GM19468 (cell line): ENCODE results near the gene NUTM2F.
A peak's percentile ranks its signal among the peaks of the same experiment; 100 is the strongest.
"Not testable (repeated sequence)": the region's sequence is repeated elsewhere in the genome, so short reads cannot be mapped to it uniquely, and the experiment has no call there.

Source experiments
- ATAC-seq: cut with Tn5 transposase; IDR thresholded peaks from one replicate; pipeline ENCODE4 v1.9.1; 2021; ENCODE audit warnings: mild to moderate bottlenecking, moderate library complexity, moderate number of reproducible peaks; ENCODE audit not compliant: unreplicated experiment; ENCODE audit errors: extremely low read depth

Gene NUTM2F, protein sequence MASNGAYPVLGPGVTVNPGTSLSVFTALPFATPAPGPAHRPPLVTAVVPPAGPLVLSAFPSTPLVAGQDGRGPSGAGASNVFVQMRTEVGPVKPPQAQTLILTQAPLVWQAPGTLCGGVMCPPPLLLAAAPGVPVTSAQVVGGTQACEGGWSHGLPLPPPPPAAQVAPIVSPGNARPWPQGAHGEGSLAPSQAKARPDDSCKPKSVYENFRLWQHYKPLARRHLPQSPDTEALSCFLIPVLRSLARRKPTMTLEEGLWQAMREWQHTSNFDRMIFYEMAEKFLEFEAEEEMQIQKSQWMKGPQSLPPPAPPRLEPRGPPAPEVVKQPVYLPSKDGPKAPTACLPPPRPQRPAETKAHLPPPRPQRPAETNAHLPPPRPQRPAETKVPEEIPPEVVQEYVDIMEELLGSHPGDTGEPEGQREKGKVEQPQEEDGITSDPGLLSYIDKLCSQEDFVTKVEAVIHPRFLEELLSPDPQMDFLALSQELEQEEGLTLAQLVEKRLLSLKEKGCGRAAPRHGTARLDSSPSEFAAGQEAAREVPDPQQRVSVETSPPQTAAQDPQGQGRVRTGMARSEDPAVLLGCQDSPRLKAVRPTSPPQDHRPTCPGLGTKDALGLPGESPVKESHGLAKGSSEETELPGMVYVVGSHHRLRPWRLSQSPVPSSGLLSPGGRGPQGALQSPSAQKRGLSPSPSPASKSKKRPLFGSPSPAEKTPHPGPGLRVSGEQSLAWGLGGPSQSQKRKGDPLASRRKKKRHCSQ

GRCh38 chr9:94328544-94328943, at the start of gene NUTM2F:
Gene NUTM2F (minus strand): TSS chr9:94328644. CDS start chr9:94328623, 21 bp downstream.
- not testable (repeated sequence) for ATAC-seq

DNA sequence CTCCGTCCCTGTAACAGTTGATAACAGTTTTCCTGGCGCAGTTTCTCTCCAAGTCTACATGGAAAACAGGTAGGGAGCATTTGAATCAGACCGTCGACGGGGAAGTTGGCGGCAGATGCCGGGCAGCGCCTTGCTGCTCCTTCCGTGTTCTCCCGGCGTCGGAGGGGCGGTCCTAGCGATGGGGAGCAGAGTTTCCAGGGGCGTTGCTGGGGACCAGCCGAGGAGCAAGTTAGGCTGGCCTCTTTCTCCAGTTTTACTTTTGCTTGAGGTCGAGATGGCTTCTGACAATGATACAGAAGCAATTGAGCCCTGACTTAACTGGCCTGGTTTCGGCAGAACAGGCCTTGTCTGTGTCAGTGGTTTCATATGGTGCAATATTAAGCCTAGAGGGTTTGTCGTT, 46.8 kb upstream of the NUTM2F start:
- peak; percentile 48 for ATAC-seq

DNA sequence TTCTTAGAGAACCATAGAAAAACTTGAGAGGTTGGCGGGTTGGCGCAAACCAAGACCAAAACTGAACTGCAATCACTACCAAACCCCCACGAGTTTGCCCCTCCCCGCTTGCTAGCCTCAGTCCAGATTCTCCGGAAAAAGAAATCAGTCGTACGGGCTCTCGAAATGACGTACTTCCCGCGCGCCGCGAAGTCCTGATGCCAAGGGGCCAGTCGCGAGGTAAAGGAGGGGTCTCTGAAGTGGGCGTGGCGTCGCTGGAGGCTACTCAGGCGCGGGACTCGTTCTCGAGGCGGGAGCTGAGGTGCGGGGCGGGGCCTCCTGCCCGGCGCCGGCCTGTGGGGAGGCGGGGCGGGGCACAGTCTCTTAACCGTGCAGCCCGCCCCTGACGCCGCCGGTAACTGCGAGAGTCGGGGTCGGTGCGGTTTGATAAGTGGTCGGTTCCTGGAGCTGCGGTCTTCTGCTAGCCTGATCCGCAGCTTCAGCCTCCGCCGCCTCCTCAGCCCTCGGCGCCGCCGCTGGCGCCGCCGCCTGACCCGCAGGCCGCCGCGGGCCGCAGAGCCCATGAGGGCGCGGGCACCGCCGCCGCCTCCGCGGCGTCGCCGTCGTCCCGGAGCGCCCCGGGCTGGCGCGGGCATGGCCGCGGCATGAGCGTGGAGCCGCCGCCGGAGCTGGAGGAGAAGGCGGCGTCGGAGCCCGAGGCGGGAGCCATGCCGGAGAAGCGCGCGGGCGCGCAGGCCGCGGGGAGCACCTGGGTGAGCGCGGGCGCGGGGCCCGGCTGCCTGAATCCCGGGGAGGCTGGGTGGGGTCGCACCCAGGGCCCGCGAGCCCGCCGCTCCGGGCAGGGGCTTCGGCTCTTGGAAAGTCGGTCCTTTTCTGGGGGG, 46.0 kb upstream of the NUTM2F start:
- ATAC-seq, result peak; percentile 79

DNA sequence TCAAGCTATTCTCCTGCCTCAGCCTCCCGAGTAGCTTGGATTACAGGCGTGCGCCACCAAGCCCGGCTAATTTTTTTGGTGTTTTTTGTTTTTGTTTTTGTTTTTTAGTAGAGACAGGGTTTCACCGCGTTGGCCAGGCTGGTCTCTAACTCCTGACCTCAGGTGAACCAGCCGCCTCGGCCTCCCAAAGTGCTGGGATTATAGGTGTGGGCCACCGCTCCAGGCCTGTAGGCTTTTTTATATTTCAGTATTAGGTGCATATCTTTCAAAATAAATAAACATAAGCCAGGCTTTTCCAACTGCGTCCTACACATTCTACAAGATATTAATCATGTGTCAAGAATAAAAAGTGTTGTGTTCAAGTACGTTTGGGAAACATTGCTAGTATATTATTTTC, 45.3 kb upstream of the NUTM2F start:
- not testable (repeated sequence) for ATAC-seq

- ATAC-seq, result not testable (repeated sequence)
Measured at GRCh38 chr9:94370266-94370665, 41.8 kb upstream of the NUTM2F start.

DNA sequence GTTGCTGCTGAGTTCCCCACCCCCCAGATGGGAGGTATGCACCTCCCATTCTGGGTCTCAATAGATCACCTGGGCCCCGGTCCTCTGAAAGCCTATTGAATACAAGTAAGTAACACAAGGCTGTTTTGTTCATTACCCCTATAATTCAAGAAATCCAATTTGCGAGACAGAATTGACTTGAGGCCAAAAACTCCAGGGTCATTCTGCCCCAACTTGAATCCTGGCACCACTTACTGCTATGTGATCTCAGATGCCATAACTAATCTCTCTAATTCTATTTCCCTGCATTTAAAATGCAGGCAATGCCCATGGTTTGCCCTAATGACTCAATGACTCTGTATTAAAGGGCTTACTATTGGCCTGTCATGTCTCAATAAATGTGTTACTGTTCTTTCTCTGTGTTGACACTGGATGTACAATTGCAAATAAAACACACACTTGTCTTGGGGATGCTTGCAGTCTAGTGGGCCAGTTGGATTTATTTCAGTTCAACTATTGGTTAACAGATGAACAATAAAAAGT, 35.7 kb upstream of the NUTM2F start:
- not testable (repeated sequence) for ATAC-seq

GRCh38 chr9:94357158-94357557, 28.7 kb upstream of the NUTM2F start:
- not testable (repeated sequence) for ATAC-seq

DNA sequence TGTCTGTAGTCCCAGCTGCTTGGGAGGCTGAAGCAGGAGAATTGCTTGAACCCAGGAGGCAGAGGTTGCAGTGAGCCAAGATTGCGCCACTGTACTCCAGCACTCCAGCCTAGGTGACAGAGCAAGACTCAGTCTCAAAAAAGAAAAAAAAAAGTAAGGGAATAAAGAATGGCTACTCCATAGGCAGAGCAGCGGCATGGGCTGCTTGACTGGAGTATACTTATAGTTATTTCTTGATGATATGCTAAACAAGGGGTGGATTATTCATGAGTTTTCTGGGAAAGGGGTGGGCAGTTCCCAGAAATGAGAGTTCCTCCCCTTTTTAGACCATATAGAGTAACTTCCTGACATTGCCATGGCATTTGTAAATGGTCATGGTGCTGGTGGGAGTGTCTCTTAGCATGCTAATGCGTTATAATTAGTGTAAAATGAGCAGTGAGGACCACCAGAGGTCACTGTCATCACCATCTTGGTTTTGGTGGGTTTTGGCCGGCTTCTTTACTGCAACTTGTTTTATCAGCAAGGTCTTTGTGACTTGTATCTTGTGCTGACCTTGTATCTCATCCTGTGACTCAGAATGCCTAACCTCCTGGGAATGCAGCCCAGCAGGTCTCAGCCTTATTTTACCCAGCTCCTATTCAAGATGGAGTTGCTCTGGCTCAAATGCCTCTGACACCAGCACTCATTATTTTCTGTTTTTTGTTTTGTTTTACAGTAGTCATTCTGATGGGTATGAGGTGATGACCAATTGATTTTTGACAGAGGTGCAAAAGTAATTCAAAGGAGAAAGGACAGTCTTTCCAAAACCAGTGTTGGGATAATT, 23.7 kb upstream of the NUTM2F start:
- not testable (repeated sequence) for ATAC-seq

DNA sequence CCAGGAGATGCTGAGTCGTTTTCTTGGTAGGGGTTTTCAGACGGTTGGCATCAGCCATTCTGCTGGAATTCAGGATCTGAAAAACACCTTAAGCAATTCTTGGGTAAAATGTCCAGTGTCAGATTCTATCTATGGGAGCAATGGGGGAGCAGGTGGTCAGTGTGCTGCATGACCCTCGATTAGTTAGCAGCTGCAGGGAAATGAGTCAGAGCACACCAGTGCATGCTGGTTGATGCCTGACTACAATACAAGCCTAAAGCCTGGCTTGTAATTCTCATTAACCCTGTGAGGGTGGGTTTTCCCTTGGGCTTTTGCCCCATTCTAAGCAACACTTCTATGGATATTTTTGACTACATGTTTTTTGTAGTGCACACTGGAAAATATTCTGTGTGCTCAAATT, 20.3 kb upstream of the NUTM2F start:
- not testable (repeated sequence) for ATAC-seq

DNA sequence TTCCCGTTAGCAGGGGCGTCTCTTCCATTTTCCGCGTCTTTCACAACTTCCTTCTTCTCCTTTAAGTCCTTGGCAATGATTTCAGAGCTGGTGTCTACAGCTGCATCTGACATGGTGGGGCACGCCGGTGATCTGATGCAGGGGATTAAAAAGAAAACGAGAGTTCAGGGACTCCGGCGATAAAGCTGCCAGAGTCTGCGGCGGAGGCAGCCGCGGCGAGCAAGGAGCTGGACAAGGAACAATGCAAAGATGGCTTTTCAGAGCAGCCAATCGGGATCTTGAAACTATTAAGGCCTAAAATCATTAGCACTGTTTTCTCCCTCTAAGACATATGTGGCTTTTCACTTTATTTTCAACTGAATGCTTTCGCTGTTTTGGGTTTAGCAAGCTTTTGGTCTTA, 19.0 kb upstream of the NUTM2F start:
- ATAC-seq, result not testable (repeated sequence)

- ATAC-seq, result not testable (repeated sequence)
Measured at GRCh38 chr9:94341703-94342102, 13.3 kb upstream of the NUTM2F start.

DNA sequence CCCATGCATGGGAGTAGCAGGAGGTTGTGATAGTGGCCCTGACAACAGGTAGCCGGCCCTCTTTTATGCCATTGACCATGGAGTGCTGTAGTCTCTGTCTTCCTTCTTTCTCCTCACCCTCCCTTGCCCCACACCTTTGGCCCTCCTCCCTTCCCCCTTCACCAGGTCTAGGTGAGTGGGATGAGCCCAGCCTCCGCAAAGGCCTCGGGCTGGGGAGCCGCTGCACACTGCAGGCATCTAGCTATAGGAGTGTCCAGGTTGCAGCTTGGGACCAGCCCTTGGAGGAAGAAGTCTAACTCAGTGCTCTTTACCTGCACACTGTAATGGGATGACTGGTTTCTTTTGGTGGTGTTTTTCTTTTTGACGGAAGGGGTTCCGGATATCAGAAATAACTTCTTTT, 12.3 kb upstream of the NUTM2F start:
- ATAC-seq, result not testable (repeated sequence)

DNA sequence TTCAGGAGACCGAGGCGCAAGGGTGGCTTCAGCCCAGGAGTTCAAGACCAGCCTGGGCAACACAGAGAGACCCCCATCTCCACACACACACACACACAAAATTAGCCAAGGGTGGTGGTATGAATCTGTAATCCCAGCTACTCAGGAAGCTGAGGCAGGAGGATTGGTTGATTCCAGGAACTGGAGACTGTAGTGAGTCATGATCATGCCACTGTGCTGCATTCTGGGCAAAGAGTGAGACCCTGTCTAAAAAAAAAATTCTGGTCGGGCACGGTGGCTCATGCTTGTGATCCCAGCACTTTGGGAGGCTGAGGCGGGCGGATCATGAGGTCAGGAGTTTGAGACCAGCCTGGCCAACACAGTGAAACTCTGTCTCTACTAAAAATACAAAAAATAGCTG, 11.2 kb upstream of the NUTM2F start:
- ATAC-seq, result not testable (repeated sequence)

DNA sequence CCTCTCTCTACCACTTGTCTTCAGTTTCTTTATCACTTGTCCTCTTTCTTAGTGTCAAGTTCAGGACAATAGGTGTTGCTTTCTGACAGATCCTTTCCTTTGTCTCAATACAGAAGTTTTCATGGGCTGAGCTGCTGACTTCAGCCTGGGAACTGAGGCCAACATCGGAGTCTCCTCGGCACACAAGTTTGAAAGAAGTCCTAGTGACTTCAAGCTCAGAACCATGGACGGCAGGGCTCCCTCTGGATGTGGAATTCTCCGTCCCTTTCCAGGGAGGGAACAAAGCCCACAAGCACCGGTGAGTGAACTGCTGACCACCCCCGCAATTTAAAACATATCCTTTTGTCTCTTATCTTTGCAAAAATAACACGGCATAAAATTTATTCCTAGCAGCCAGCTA, 10.3 kb upstream of the NUTM2F start:
- not testable (repeated sequence) for ATAC-seq

DNA sequence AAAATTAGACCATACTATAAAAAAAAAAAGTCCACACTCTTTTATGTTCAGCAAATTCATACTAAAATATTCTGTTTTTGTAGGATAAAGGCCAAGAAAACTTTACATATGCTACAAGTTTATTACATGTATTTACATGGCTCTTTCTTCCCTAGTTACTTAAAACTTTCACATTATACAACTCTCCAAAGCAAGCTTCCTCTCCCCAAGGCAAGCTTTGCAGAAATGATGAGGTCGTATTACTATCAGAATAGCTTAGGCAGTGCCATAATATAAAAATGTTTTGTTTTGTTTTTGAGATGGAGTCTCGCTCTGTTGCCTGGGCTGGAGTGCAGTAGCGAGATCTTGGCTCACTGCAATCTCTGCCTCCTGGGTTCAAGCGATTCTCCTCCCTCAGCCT, 8.0 kb upstream of the NUTM2F start:
- ATAC-seq, result not testable (repeated sequence)

DNA sequence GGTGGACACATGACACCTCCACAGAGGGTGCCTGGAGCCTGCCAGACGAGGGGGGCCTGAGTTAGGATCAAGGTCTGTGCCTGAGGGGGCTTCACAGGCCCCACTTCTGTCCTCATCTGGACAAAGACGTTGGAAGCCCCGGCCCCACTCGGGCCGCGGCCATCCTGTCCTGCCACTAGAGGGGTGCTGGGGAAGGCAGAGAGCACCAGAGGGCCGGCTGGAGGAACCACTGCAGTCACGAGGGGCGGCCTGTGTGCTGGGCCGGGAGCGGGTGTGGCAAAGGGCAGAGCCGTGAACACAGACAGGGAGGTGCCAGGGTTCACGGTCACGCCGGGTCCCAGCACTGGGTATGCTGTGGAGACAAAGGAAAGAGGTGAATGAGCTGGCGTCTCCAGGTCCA, 2.9 kb downstream of the NUTM2F start:
- not testable (repeated sequence) for ATAC-seq

DNA sequence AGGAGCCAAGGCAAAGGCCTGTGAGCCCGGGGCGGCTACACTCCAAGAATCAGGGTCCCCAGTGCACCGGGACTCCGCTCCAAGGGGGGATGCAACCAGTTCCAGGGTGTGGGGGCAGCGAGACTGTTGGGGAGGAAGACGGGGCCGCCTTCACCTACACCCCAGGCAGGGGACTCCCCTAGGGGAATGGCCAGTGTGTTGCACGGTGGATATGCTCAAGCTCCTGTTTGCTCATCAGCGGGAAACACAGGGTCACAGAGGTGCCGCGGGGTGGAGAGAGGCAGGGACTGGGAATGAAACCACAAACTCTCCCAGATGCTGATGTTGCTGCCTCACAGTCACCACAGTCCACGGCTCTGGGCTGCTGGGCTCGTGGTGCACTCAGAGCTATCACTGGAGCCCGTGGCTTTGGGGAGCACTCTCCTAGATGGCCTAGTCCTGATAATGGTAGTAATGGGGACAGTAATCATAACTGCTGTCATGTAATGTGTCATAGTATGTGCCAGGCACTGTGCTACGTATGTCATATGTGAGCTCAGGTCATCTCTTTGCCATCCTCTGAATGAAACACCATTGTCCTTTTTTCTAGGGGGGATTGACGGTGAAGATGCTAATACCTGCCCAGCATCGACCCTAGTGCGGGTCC, 5.2 kb downstream of the NUTM2F start:
- not testable (repeated sequence) for ATAC-seq

DNA sequence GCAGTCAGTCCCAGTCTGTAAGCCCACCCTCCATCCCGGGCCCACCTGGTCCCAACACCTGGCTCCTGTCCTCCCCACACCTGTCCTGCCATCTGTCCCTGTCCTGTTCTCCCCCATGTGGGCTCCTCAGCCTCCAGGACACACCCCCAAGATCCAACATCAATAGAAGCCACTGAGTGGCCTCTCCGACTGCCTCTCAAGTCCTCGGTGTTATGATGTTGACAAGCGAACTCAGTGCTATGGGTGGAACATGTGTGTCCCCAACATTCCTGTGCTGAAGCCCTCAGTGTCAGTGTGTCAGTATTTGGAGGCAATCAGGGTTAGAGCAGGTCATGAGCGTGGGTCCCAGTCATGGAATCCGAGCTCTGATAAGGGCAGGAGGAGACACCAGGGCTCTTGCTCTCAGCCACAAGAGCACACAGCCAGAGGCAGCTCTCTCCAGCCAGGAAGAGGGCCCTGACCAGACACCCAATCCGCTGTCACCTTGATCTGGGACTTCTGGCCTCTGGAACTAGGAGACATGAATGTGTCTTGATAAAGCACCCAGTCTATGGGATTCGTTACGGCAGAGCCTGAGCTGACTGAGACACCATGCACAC, 6.0 kb downstream of the NUTM2F start:
- ATAC-seq, result not testable (repeated sequence)
